GM18508 (cell line): ENCODE data around the gene COX8C.

ENCODE experiments used
- ATAC-seq: cut with Tn5 transposase; IDR thresholded peaks from one replicate; pipeline ENCODE4 v1.9.1; 2021; ENCODE audit warnings: moderate number of reproducible peaks; ENCODE audit not compliant: insufficient read depth, unreplicated experiment

The COX8C gene

GRCh38 chr14:93346926-93347721 lies at the start of gene COX8C:
TSS of gene COX8C (plus strand) at chr14:93347182. CDS start at chr14:93347269, 87 bp downstream.
- ATAC-seq = no peak

- no peak for ATAC-seq
Measured at GRCh38 chr14:93299416-93299815, 47.6 kb upstream of the COX8C start.

- no peak for ATAC-seq
Measured at GRCh38 chr14:93299866-93300265, 47.1 kb upstream of the COX8C start.

- ATAC-seq = no peak
Measured at GRCh38 chr14:93301821-93302447, 45.0 kb upstream of the COX8C start.

GRCh38 chr14:93302688-93303581 lies 44.0 kb upstream of the COX8C start:
- ATAC-seq = no peak

- no peak for ATAC-seq
Measured at GRCh38 chr14:93303659-93304058, 43.3 kb upstream of the COX8C start.

- no peak for ATAC-seq
Measured at GRCh38 chr14:93304771-93305170, 42.2 kb upstream of the COX8C start.

- no peak for ATAC-seq
Measured at GRCh38 chr14:93305725-93306418, 41.1 kb upstream of the COX8C start.

- ATAC-seq = no peak
Measured at GRCh38 chr14:93306812-93307211, 40.2 kb upstream of the COX8C start.

- ATAC-seq = no peak
Measured at GRCh38 chr14:93308686-93309345, 38.2 kb upstream of the COX8C start.

GRCh38 chr14:93309427-93309966 lies 37.5 kb upstream of the COX8C start:
- no peak for ATAC-seq

GRCh38 chr14:93311082-93311481 lies 35.9 kb upstream of the COX8C start:
- no peak for ATAC-seq

- ATAC-seq = no peak
Measured at GRCh38 chr14:93315575-93315974, 31.4 kb upstream of the COX8C start.

- ATAC-seq = no peak
Measured at GRCh38 chr14:93316716-93317115, 30.3 kb upstream of the COX8C start.

GRCh38 chr14:93317210-93317874 lies 29.6 kb upstream of the COX8C start:
- no peak for ATAC-seq

GRCh38 chr14:93317875-93318807 lies 28.8 kb upstream of the COX8C start:
- ATAC-seq = no peak

- no peak for ATAC-seq
Measured at GRCh38 chr14:93318927-93319326, 28.1 kb upstream of the COX8C start.

GRCh38 chr14:93319494-93319893 lies 27.5 kb upstream of the COX8C start:
- ATAC-seq = no peak
